Measurements from ENCODE around the gene HTR3A.

DNA sequence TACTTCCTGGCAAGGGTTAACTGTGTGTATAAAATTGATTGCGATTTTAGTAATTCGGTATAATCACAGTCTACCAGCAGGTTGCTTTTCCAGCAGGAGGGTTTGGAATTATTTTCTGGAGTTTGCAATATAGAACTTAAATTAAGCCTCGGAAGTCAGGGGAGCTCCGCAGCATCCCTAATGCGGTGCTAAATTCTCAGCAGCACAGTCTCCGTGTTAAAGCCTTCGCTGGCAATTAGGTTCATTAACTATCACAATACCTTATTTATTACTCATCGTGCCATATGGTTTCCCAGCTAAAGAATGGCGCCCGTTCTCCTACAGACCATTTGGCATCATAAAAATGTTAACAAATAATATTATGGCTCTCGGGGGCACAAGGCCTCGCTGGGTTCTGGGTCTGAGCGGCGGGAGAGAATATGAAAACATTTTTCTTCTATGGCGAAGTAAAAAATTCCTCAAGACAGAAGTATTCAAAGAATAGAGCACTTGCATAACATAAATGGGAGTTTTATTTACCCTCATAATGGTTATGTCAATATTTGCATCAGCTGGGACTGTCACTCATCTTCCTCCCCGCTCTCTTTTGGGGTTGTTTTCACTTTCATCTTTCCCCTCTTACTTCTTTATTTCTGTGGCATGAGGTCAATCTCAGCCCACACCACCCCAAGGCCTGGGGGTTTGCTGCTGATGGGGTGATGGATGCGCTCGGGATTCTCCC is 56.5 kb downstream of the HTR3A start:
- no peak for TF ChIP-seq ZFX (CRISPR knock-in tag; IDR thresholded peaks at IDR 0.05; ENCODE audit: low read depth)
- TF ChIP-seq ZNF251 (CRISPR knock-in tag; IDR thresholded peaks at IDR 0.05): no peak
- TF ChIP-seq, protein P1, sequence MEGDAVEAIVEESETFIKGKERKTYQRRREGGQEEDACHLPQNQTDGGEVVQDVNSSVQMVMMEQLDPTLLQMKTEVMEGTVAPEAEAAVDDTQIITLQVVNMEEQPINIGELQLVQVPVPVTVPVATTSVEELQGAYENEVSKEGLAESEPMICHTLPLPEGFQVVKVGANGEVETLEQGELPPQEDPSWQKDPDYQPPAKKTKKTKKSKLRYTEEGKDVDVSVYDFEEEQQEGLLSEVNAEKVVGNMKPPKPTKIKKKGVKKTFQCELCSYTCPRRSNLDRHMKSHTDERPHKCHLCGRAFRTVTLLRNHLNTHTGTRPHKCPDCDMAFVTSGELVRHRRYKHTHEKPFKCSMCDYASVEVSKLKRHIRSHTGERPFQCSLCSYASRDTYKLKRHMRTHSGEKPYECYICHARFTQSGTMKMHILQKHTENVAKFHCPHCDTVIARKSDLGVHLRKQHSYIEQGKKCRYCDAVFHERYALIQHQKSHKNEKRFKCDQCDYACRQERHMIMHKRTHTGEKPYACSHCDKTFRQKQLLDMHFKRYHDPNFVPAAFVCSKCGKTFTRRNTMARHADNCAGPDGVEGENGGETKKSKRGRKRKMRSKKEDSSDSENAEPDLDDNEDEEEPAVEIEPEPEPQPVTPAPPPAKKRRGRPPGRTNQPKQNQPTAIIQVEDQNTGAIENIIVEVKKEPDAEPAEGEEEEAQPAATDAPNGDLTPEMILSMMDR (CRISPR knock-in tag; IDR thresholded peaks at IDR 0.05): no peak
- no peak for TF ChIP-seq ZNF644 (CRISPR knock-in tag; IDR thresholded peaks at IDR 0.05; ENCODE audit: low read depth)
- TF ChIP-seq, protein P2, sequence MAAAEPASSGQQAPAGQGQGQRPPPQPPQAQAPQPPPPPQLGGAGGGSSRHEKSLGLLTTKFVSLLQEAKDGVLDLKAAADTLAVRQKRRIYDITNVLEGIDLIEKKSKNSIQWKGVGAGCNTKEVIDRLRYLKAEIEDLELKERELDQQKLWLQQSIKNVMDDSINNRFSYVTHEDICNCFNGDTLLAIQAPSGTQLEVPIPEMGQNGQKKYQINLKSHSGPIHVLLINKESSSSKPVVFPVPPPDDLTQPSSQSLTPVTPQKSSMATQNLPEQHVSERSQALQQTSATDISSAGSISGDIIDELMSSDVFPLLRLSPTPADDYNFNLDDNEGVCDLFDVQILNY (CRISPR knock-in tag; conservative IDR thresholded peaks at IDR 0.05): no peak
- TF ChIP-seq TCF12 (IDR thresholded peaks at IDR 0.05): no peak
- no peak for TF ChIP-seq TCF12 (CRISPR knock-in tag; IDR thresholded peaks at IDR 0.05)
- TF ChIP-seq MEF2D (CRISPR knock-in tag; IDR thresholded peaks at IDR 0.05): no peak
- TF ChIP-seq, protein P3, sequence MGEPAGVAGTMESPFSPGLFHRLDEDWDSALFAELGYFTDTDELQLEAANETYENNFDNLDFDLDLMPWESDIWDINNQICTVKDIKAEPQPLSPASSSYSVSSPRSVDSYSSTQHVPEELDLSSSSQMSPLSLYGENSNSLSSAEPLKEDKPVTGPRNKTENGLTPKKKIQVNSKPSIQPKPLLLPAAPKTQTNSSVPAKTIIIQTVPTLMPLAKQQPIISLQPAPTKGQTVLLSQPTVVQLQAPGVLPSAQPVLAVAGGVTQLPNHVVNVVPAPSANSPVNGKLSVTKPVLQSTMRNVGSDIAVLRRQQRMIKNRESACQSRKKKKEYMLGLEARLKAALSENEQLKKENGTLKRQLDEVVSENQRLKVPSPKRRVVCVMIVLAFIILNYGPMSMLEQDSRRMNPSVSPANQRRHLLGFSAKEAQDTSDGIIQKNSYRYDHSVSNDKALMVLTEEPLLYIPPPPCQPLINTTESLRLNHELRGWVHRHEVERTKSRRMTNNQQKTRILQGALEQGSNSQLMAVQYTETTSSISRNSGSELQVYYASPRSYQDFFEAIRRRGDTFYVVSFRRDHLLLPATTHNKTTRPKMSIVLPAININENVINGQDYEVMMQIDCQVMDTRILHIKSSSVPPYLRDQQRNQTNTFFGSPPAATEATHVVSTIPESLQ (CRISPR knock-in tag; conservative IDR thresholded peaks at IDR 0.05): no peak
- TF ChIP-seq LRRFIP1 (CRISPR knock-in tag; conservative IDR thresholded peaks at IDR 0.05): no peak
- no peak for TF ChIP-seq THAP9 (CRISPR knock-in tag; IDR thresholded peaks at IDR 0.05; ENCODE audit: borderline replicate concordance)

All from HepG2 (cell line).